Bronchial epithelial cell (primary cell): ENCODE measurements around the gene CACNA1E. TPM values are rescaled to one million over a fixed set of nuclear protein-coding genes. Genes with fewer than 3 reads are reported as not detected.

Experiments
- DNase-seq: peaks from one replicate; pipeline ENCODE4 v3.0.0-alpha.2; 2010; ENCODE audit warnings: low read depth
- FAIRE-seq: peaks from 2 replicates; lab custom pipeline; 2011; peaks lifted over from hg19 to GRCh38; lab: Jason Lieb, UNC
- H3K27me3 ChIP-seq: 2 replicates; pipeline ENCODE4 v1.5.1; 2011; ENCODE audit warnings: low read length; ENCODE audit not compliant: control insufficient read depth, insufficient read depth
- H3K36me3 ChIP-seq: 2 replicates; pipeline ENCODE4 v1.5.1; 2011; ENCODE audit warnings: low read length; ENCODE audit not compliant: control insufficient read depth, insufficient read depth
- H3K4me3 ChIP-seq: 2 replicates; pipeline ENCODE4 v1.5.1; 2011; ENCODE audit warnings: mild to moderate bottlenecking, low read depth, low read length, control low read depth
- CTCF ChIP-seq: IDR thresholded peaks from 2 replicates; pipeline ENCODE4 v1.5.1; 2011; ENCODE audit warnings: mild to moderate bottlenecking, moderate library complexity, low read length, control low read depth, inconsistent platforms; ENCODE audit not compliant: insufficient read depth, severe bottlenecking
- total RNA-seq: library from RNA; depleted of rRNA; stranded (reverse); fragments of >200 nt; gene quantifications from 2 replicates; pipeline ENCODE4 v1.2.1, GENCODE V29; 2014

Gene CACNA1E
- total RNA-seq, 1 donor from 2014 or later = not detected

DNA sequence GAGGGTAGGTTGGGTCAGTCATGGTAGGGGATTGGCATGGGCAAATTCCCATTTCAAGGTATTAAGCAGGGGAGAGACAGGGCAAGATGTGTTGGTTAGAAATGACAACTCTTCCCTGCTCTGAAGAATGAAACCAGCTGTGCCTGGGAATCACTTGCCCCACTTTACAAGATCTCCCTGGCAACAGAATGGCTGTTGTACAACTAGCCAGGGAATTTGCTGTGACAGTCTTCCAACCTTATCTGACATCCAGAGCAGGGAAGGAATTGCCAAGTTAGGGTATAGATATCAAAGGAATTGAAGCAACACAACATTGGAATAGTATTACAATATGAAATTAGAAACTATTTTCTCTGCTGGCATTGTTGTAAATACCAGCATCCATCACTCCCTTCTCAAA lies 154.7 kb downstream of the CACNA1E start:
- DNase-seq (no peak), FAIRE-seq (no peak)
- H3K4me3 ChIP-seq = no peak overlapping the region
- no peak for TF ChIP-seq CTCF
- peaks cover 2% of the 10 kb centered on the region for H3K27me3 ChIP-seq
- H3K36me3 ChIP-seq = no peaks in the 10 kb centered on the region

DNA sequence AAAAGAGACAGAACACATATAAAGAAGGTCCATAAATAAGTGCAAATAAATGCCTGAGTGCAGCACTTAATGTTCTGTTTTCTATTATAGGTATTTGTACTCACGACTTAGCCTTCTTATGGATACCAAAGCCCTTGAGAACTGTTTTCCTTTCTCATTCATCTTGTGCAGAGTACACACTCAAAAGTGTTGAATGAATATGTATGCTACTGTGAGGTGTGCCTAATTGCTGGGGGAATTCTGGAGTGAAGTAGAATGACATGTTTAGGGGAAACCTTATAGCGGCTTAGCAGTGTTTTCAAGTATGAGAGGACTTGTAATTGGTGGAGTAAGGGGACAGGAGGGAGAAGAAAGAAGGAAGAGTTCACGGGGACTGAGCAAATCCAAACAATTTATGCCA lies 157.6 kb downstream of the CACNA1E start:
- H3K36me3 ChIP-seq = no peaks in the 10 kb centered on the region
- no peak for TF ChIP-seq CTCF
- no peak overlapping the region for H3K4me3 ChIP-seq
- no peak for FAIRE-seq
- DNase-seq = no peak
- peaks cover 2% of the 10 kb centered on the region for H3K27me3 ChIP-seq

- DNase-seq (no peak), FAIRE-seq (peak; percentile 32)
- Histone ChIP-seq H3K36me3 (no peaks in the 10 kb centered on the region), H3K27me3 (no peaks in the 10 kb centered on the region), H3K4me3 (no peak overlapping the region)
- no peak for TF ChIP-seq CTCF
Observed at GRCh38 chr1:181643631-181644030, 160.3 kb downstream of the CACNA1E start.

GRCh38 chr1:181645171-181645570 lies 161.9 kb downstream of the CACNA1E start:
- Histone ChIP-seq H3K36me3 (no peaks in the 10 kb centered on the region), H3K27me3 (no peaks in the 10 kb centered on the region), H3K4me3 (no peak overlapping the region)
- FAIRE-seq = no peak
- DNase-seq = no peak
- no peak for TF ChIP-seq CTCF

- H3K4me3 ChIP-seq = no peak overlapping the region
- TF ChIP-seq CTCF = no peak
- FAIRE-seq = no peak
Observed at GRCh38 chr1:181646710-181647109, 163.4 kb downstream of the CACNA1E start.

DNA sequence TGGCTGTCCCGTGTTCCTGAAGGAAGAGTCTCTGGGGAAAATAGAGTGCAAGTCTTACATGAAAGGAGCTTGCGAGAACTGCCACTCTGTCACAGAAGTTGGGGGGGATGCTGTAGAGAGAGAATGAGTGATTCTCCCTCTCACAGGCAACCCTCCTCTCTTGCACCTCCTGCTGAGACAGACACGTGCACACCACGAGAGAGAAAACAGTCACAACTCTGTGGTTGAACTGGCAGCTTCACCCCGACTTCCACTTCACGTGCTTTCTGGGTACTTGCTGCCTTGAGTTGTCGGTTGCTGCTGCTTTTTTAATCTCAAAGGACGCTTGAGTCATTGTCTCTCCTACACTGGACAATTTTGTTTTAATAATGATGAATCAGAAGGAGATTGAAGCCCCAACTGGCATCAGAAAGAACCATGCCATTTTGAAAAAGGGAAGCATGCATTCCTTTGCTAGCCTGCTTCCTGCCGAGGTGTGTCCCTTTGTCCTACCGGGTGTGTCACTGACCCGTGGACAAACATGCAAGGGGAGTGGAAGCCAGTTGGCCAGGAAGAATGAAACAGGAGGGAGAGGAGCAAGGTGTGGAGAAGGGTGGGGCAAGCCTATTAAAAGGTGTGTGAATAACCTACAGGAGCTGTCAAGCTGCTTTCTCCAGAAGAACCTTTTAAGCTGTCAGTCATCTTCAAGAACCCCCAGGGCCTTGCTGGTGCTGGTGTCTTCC lies 164.2 kb downstream of the CACNA1E start:
- H3K36me3 ChIP-seq = no peaks in the 10 kb centered on the region
- no peak overlapping the region for H3K4me3 ChIP-seq
- DNase-seq (peak; percentile 51), FAIRE-seq (peak; percentile 96)
- TF ChIP-seq CTCF = no peak
- H3K27me3 ChIP-seq = no peaks in the 10 kb centered on the region

More at GRCh38 chr1:181646710-181647109, 163.4 kb downstream of the CACNA1E start:
- DNase-seq = no peak
- no peaks in the 10 kb centered on the region for H3K27me3 ChIP-seq
- H3K36me3 ChIP-seq = no peaks in the 10 kb centered on the region
